ENCODE measurements around the gene NGF.

NGF gene

GRCh38 chr1:115242543-115242942 is 95.5 kb downstream of the NGF start:
- no peak overlapping the region for H2AFZ ChIP-seq (ENCODE audit: low read length)
- no peaks in the 10 kb centered on the region for H3K36me3 ChIP-seq (ENCODE audit: insufficient read depth, low read length)
- TF ChIP-seq EZH2phosphoT487 (IDR thresholded peaks at IDR 0.05; ENCODE audit: borderline replicate concordance) = no peak
- TF ChIP-seq, protein P1, sequence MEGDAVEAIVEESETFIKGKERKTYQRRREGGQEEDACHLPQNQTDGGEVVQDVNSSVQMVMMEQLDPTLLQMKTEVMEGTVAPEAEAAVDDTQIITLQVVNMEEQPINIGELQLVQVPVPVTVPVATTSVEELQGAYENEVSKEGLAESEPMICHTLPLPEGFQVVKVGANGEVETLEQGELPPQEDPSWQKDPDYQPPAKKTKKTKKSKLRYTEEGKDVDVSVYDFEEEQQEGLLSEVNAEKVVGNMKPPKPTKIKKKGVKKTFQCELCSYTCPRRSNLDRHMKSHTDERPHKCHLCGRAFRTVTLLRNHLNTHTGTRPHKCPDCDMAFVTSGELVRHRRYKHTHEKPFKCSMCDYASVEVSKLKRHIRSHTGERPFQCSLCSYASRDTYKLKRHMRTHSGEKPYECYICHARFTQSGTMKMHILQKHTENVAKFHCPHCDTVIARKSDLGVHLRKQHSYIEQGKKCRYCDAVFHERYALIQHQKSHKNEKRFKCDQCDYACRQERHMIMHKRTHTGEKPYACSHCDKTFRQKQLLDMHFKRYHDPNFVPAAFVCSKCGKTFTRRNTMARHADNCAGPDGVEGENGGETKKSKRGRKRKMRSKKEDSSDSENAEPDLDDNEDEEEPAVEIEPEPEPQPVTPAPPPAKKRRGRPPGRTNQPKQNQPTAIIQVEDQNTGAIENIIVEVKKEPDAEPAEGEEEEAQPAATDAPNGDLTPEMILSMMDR (conservative IDR thresholded peaks at IDR 0.05; ENCODE audit: low read length) = no peak
- no peak overlapping the region for H3K4me3 ChIP-seq (ENCODE audit: low read length, poor library complexity, severe bottlenecking)
- 0 out of 2 replicates have a peak, but pooled peaks cover 2% of the 10 kb centered on the region for H3K9me2 ChIP-seq (replicated peaks; ENCODE audit: low read depth, low read length)
- 0 out of 2 replicates have a peak, but pooled peaks cover 7% of the 10 kb centered on the region for H3K9me3 ChIP-seq (ENCODE audit: insufficient read depth, low read depth, low read length)
- H3K79me2 ChIP-seq (ENCODE audit: insufficient read depth, low read length) = no peaks in the 10 kb centered on the region
- H3K4me2 ChIP-seq (ENCODE audit: low read depth, low read length, poor library complexity, severe bottlenecking) = no peak overlapping the region
- H3K4me1 ChIP-seq (ENCODE audit: insufficient read depth, low read length, poor library complexity, severe bottlenecking) = no peaks in the 10 kb centered on the region
- no peaks in the 10 kb centered on the region for H3K27me3 ChIP-seq (ENCODE audit: insufficient read depth, low read length, poor library complexity, severe bottlenecking)
- H3F3A ChIP-seq (ENCODE audit: low read depth) = no peaks in the 10 kb centered on the region
- H4K20me1 ChIP-seq (ENCODE audit: insufficient read depth, low read length, poor library complexity, severe bottlenecking) = no peaks in the 10 kb centered on the region
- H3K9ac ChIP-seq (ENCODE audit: low read depth, low read length, poor library complexity, severe bottlenecking) = no peak overlapping the region

DNA sequence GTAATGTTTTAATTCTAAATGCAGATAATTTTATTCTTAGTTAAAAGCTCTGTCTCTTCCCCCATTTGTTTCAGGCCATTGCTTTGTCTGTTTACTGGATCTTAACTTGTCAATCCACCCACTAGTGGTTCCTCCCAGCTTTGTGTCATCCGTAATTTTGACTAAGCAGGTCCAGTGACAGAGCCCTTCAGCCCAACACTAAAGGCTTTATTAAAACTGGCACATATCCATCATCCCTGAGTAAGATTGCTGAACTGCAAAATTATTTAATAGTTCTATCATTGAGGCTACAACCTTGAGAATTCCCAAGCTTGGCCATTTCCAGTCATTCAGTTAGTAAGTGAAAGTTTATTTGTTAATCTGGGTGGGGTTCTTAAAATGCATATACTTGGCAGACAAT is 96.7 kb downstream of the NGF start:
- TF ChIP-seq, protein P1 (conservative IDR thresholded peaks at IDR 0.05; ENCODE audit: low read length) = no peak
- no peak for TF ChIP-seq EZH2phosphoT487 (IDR thresholded peaks at IDR 0.05; ENCODE audit: borderline replicate concordance)
- no peak overlapping the region for H3K4me3 ChIP-seq (ENCODE audit: low read length, poor library complexity, severe bottlenecking)
- H3F3A ChIP-seq (ENCODE audit: low read depth) = no peaks in the 10 kb centered on the region
- no peaks in the 10 kb centered on the region for H3K27me3 ChIP-seq (ENCODE audit: insufficient read depth, low read length, poor library complexity, severe bottlenecking)
- H4K20me1 ChIP-seq (ENCODE audit: insufficient read depth, low read length, poor library complexity, severe bottlenecking) = no peaks in the 10 kb centered on the region
- no peak overlapping the region for H2AFZ ChIP-seq (ENCODE audit: low read length)
- H3K9ac ChIP-seq (ENCODE audit: low read depth, low read length, poor library complexity, severe bottlenecking) = no peak overlapping the region
- H3K4me1 ChIP-seq (ENCODE audit: insufficient read depth, low read length, poor library complexity, severe bottlenecking) = no peaks in the 10 kb centered on the region
- no peak overlapping the region for H3K4me2 ChIP-seq (ENCODE audit: low read depth, low read length, poor library complexity, severe bottlenecking)
- H3K79me2 ChIP-seq (ENCODE audit: insufficient read depth, low read length) = no peaks in the 10 kb centered on the region
- H3K9me2 ChIP-seq (replicated peaks; ENCODE audit: low read depth, low read length) = no peaks in the 10 kb centered on the region
- 0 out of 2 replicates have a peak, but pooled peaks cover 6% of the 10 kb centered on the region for H3K9me3 ChIP-seq (ENCODE audit: insufficient read depth, low read depth, low read length)
- no peaks in the 10 kb centered on the region for H3K36me3 ChIP-seq (ENCODE audit: insufficient read depth, low read length)

DNA sequence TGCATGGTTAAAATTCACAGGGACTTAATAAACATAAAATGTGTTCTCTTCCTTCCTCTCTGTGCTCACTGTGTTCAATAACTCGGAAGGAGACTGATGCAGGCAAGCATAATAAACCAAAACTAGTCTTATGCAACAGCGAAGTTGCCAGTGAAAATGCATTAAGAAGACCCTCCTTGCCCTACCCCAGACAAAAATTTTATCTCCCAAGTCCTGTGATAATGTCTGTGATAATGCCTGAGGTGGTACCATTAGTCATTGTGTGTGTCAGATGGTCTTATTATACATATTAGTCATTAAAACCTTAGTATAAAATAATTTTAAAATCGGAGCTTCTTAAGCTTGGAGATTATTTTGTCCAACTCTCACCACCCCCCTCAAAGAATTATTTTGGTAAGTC is 97.8 kb downstream of the NGF start:
- no peak for TF ChIP-seq EZH2phosphoT487 (IDR thresholded peaks at IDR 0.05; ENCODE audit: borderline replicate concordance)
- TF ChIP-seq, protein P1 (conservative IDR thresholded peaks at IDR 0.05; ENCODE audit: low read length) = no peak
- no peaks in the 10 kb centered on the region for H4K20me1 ChIP-seq (ENCODE audit: insufficient read depth, low read length, poor library complexity, severe bottlenecking)
- H3K9me2 ChIP-seq (replicated peaks; ENCODE audit: low read depth, low read length) = no peaks in the 10 kb centered on the region
- H3K9me3 ChIP-seq (ENCODE audit: insufficient read depth, low read depth, low read length) = no peaks in the 10 kb centered on the region
- no peaks in the 10 kb centered on the region for H3K4me1 ChIP-seq (ENCODE audit: insufficient read depth, low read length, poor library complexity, severe bottlenecking)
- H3K27me3 ChIP-seq (ENCODE audit: insufficient read depth, low read length, poor library complexity, severe bottlenecking) = no peaks in the 10 kb centered on the region
- H3K4me3 ChIP-seq (ENCODE audit: low read length, poor library complexity, severe bottlenecking) = no peak overlapping the region
- no peaks in the 10 kb centered on the region for H3F3A ChIP-seq (ENCODE audit: low read depth)
- no peak overlapping the region for H3K9ac ChIP-seq (ENCODE audit: low read depth, low read length, poor library complexity, severe bottlenecking)
- no peaks in the 10 kb centered on the region for H3K36me3 ChIP-seq (ENCODE audit: insufficient read depth, low read length)
- H3K4me2 ChIP-seq (ENCODE audit: low read depth, low read length, poor library complexity, severe bottlenecking) = no peak overlapping the region
- H2AFZ ChIP-seq (ENCODE audit: low read length) = no peak overlapping the region
- no peaks in the 10 kb centered on the region for H3K79me2 ChIP-seq (ENCODE audit: insufficient read depth, low read length)
